ENCODE data around the gene TMCO4.

Gene TMCO4

DNA sequence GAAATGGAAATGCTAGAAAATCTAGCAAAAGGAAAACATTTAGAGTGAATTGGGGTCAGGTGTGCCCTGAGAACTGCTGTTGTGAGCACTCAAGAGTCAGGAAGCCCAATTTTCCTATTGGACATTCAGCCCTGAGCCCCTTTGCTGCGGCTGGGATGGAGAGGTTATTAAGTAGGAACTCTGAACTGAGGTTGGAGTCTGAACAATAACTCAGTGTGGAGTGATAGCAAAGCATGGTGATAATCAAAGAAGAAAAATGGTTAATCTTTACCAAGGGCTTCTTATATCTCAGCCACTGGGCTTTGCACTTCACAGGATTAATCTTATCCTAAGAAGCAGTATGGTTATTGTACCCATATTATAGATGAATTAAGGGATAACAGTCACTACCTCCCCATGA is 52.0 kb downstream of the TMCO4 start:
- FAIRE-seq (no peak), DNase-seq (ENCODE audit: insufficient read length, low spot score) (no peak)
- TF ChIP-seq, protein P1, sequence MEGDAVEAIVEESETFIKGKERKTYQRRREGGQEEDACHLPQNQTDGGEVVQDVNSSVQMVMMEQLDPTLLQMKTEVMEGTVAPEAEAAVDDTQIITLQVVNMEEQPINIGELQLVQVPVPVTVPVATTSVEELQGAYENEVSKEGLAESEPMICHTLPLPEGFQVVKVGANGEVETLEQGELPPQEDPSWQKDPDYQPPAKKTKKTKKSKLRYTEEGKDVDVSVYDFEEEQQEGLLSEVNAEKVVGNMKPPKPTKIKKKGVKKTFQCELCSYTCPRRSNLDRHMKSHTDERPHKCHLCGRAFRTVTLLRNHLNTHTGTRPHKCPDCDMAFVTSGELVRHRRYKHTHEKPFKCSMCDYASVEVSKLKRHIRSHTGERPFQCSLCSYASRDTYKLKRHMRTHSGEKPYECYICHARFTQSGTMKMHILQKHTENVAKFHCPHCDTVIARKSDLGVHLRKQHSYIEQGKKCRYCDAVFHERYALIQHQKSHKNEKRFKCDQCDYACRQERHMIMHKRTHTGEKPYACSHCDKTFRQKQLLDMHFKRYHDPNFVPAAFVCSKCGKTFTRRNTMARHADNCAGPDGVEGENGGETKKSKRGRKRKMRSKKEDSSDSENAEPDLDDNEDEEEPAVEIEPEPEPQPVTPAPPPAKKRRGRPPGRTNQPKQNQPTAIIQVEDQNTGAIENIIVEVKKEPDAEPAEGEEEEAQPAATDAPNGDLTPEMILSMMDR (IDR thresholded peaks at IDR 0.05; ENCODE audit: insufficient read depth, missing control alignments), result no peak

DNA sequence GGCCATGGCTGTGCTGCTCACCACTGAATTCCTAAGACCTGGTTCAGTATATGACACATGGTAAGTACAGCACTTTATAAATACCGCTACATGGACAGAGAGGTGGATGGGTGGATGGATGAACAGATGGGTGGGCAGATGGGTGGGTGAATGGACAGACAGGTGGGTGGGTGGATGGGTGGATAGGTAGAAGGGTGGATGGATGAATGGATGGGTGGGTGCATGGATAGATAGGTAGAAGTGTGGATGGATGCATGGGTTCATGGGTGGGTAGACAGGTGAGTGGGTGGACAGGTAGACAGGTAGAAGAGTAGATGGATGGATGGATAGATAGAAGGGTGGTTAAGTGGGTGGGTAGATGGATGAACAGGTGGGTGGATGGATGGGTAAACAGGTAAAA is 54.8 kb downstream of the TMCO4 start:
- TF ChIP-seq, protein P1 (IDR thresholded peaks at IDR 0.05; ENCODE audit: insufficient read depth, missing control alignments), result no peak
- no peak for DNase-seq (ENCODE audit: insufficient read length, low spot score)
- FAIRE-seq, result no peak

DNA sequence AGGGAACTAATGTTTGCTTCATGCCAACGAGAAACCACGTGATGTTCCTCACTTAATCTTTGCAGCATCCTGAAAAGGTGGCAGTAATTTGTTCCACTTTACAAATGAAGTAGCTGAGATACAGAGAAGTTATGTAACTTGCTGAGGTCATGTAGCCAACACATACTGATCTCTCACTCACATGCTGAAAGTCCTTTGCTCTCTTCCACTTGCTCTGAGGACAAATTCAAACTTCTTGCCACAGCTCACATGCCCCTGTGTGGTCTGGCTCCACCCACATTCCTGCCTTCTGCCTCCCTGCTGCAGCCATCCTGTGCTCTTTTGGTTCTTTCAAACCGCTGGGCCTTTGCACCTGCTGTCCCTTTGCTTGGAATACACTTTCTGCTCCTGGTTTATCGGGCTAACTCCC is 55.4 kb downstream of the TMCO4 start:
- TF ChIP-seq, protein P1 (IDR thresholded peaks at IDR 0.05; ENCODE audit: insufficient read depth, missing control alignments), result no peak
- DNase-seq (ENCODE audit: insufficient read length, low spot score) (no peak), FAIRE-seq (no peak)

DNA sequence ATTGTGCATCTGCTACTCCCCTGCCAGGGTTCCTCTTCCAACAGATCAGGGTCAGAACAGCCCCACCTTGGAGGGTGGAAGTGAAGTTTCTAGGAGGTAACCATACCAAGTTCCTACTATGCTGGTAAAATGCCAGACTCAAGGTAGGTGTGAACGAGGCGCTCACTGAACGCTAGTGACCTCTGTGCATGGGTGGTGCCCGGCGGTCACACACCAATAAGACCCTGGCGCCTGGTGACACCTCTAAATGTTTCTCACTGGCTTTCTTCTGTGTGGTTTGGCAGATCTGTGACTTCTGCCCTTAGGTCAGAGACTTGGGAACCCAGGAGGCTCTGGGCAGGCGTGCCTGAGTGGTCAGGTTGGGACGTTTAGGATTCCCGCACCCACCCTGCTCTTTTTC is 55.9 kb downstream of the TMCO4 start:
- DNase-seq (ENCODE audit: insufficient read length, low spot score) (no peak), FAIRE-seq (no peak)
- TF ChIP-seq, protein P1 (IDR thresholded peaks at IDR 0.05; ENCODE audit: insufficient read depth, missing control alignments), result no peak

DNA sequence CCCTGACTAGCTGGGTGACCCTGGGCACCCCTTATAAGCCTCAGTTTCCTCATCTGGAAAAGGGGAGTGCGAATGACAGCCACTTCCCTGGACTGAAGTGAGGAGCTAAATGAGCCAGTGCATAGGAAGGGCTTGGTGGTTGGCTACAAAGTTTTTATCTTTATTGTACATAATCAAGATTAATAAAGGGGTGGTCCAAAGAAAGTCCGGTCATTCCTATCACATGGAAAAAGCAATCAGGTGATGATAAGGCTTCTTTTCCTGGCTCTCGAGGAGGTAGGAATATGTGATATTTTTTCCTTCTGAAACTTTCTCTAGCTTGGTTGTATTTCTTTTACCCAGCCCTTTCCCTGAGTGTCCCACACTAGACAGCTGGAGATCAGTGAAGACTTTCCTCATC is 56.5 kb downstream of the TMCO4 start:
- TF ChIP-seq, protein P1 (IDR thresholded peaks at IDR 0.05; ENCODE audit: insufficient read depth, missing control alignments), result no peak
- FAIRE-seq (no peak), DNase-seq (ENCODE audit: insufficient read length, low spot score) (no peak)

DNA sequence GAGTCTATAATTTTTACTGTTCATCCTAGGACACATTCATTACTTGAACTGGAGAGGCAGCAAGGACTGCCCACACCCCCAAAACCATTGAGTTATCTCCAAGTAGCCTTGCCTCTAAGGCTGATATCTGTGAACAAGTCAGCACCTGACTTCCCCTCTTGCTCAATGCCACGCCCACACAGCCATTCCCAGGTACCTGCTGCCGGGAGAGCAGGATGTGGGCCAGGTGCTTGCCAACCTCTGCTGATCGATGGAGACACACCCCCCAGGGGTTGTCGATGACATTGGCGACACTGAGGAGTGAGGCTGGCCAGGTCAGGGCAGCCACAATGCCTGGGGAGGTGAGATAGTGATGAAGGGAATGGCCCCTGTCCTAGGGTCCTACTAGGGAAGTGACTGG is 60.1 kb downstream of the TMCO4 start:
- TF ChIP-seq, protein P1 (IDR thresholded peaks at IDR 0.05; ENCODE audit: insufficient read depth, missing control alignments), result no peak
- FAIRE-seq (no peak), DNase-seq (ENCODE audit: insufficient read length, low spot score) (no peak)

DNA sequence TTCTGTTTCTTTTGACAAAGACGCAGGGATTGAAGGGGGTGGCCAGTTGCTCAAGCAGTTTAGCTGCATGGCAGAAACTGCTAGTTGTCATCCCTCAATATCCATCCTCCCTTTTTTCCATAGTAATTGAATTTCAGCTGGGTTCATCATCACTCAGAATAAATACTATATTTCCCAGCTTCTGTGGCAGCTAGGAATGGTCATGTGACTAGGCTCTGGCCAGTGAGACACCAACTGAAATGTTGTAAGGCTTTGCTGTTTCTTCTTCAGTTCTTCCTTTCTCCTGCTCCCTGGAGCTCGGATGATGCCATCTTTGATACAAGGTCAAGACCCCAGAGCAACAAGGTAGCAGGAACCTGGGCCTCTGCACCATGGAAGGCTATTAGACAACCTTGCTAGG is 61.0 kb downstream of the TMCO4 start:
- FAIRE-seq, result no peak

More for the DNA sequence above, 61.0 kb downstream of the TMCO4 start:
- TF ChIP-seq, protein P1 (IDR thresholded peaks at IDR 0.05; ENCODE audit: insufficient read depth, missing control alignments), result no peak
- no peak for DNase-seq (ENCODE audit: insufficient read length, low spot score)

Data from D721Med (cell line).